Lower leg skin (tissue), 4 donors: ENCODE data around the gene NEO1. TPM values are rescaled to one million over a fixed set of nuclear protein-coding genes. Genes with fewer than 3 reads are reported as not detected.

Experiments
- DNase-seq, 2 donors: peaks; one replicate each; pipeline ENCODE4 v3.0.0-alpha.2; 2019; ENCODE audit warnings: low spot score in 2 of 2
- H3K4me3 ChIP-seq: fragments of 200-600 bp; sonication (generic); 2 replicates; pipeline ENCODE4 v1.5.1; 2017; ENCODE audit warnings: mild to moderate bottlenecking, low read depth; ENCODE audit not compliant: poor library complexity, severe bottlenecking
- CTCF ChIP-seq, 3 donors: fragments of 450-650 bp; IDR thresholded peaks; one replicate each; pipeline ENCODE4 v1.5.1; 2016; ENCODE audit warnings: antibody characterized with exemption in 3 of 3, mild to moderate bottlenecking in 3 of 3, moderate library complexity in 2 of 3
- POLR2A ChIP-seq, 2 donors: fragments of 450-650 bp; IDR thresholded peaks; one replicate each; pipeline ENCODE4 v1.6.1; 2016 to 2017; ENCODE audit warnings: antibody characterized with exemption in 2 of 2, mild to moderate bottlenecking in 1 of 2, moderate library complexity in 1 of 2
- WGBS, 2 donors: methylation state at CpG; one replicate each; pipeline ENCODE4 v1.1.5; 2018; 5-methylcytosine and 5-hydroxymethylcytosine counted together
- intact Hi-C: fragments of 100-400 bp; cut with DNase I; formaldehyde crosslinking; loops from one replicate; pipeline ENCODE4 v1.15.0; 2023; ENCODE audit warnings: low total_unique reads
- total RNA-seq, 4 donors: library from RNA; depleted of rRNA; stranded (reverse); fragments of >200 nt; gene quantifications; one replicate each; pipeline ENCODE4 v1.1.0, GENCODE V29; 2016

Gene NEO1
- total RNA-seq, 4 donors from 2014 or later: 60.0 to 102 (median 80.9) TPM

DNA sequence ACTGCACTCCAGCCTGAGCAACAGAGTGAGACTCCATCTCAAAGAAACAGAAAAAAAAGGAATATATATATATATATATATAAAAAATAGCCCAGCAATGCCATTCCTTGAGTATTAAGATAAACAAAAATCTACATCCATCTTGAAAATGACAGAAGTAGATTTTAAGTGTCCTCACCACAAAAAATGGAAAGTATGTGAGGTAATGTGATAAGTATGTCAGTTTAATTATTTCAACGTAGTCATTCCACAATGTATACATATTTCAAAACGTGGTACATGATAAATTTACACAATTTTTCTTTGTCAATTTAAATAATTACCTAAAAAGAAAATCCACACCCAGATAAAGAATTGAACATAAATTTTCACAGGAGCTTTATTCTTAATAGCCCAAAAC, 261.6 kb downstream of the NEO1 start:
- H3K4me3 ChIP-seq: no peak overlapping the region
- no peak for DNase-seq
- WGBS, 2 donors: 58 to 60% methylated on average over 2 of the region's 2 CpGs
- TF ChIP-seq CTCF (IDR thresholded peaks at IDR 0.05) (no peak), POLR2A (IDR thresholded peaks at IDR 0.05) (no peak)
- intact Hi-C loops: no loop called here

DNA sequence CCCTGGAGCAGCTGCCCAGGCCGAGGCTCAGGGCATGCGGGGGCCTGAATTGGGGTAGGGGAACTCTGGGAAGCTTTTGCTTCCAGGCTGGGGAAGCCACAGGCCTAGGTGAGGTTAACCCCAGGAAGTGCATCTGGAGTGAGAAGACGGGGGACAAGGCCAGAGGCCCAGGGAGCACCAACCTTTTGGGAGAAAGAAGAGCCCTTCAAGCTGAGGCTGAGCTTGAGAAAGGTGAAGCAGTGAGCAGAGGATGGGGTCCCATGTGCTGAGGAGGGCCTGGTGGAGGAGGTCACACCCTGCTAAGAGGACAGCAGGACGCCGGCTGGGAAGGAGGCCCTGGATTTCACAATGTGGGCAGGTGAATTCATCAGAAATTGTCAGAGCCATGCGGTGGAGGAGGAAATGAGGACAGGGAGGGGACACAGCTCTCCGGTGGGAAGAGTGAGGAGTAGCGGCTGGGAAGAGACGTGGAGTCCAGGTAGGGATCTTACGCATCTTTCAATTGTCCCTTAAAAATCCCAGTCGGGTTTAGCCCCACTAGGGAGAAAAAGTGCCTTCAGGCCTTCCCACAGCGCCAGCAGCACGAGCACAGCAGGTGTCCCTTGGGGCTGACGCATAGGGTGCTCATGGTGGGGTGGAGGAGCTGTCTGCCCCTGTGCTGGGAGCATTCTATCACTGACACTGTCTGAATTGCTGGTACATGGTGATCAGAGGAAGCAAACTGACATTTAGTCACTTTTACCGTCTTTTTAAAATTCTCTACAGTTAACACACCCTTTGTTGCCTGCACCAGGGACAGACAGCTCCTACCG, 265.6 kb downstream of the NEO1 start:
- TF ChIP-seq POLR2A (IDR thresholded peaks at IDR 0.05) (no peak), CTCF (IDR thresholded peaks at IDR 0.05) (no peak)
- DNase-seq: peak in 1 of 2 donors; percentile 80
- H3K4me3 ChIP-seq: no peak overlapping the region
- WGBS, 2 donors: 72 to 81% methylated on average over 16 of the region's 16 CpGs
- intact Hi-C loops: no loop called here

GRCh38 chr15:73318463-73319351, 266.4 kb downstream of the NEO1 start:
- TF ChIP-seq CTCF (IDR thresholded peaks at IDR 0.05) (no peak), POLR2A (IDR thresholded peaks at IDR 0.05) (no peak)
- intact Hi-C loops: no loop called here
- 26 to 28% methylated on average over 16 to 20 of the region's 42 CpGs for whole genome bisulfite sequencing, 2 donors
- DNase-seq: peak in 1 of 2 donors; percentile 75
- no peak overlapping the region for H3K4me3 ChIP-seq

DNA sequence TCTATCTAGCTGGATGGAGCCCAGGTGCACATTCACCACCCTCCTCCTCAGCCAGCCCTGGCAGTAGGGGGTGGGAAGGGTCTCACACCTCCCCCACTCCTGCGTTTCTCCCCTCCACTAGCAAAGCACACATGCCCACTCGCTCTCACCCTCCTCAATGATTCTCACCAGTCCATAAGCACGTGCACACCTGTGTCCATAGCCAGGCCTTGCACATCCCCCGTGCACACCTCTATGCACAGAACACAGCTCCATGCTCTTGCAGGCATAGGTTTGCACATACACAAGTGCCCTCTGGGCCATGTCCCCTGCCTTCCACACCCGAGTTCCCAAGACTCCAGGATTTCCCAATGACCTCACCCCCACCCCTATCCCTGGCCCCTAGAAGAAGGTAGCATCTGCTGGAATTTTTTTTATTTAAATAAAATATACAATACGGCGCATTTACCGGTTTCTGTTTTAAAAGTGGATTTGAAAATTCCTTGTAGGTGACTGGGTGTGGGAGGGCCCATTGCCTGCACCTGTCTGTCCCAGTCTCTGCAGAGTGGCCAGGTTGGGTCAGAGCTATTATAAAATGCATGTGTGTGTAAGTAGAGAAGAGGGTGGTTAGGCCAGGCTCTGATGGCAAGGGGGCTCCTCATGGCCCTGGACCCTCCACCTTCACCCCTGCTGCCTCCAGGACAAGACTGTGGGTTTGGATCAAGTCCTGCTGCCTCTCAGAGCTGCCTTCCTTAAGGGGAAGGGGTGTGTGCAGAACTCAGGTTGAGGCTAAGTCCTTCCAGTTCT, 267.4 kb downstream of the NEO1 start:
- no peak for TF ChIP-seq POLR2A (IDR thresholded peaks at IDR 0.05)
- TF ChIP-seq CTCF (IDR thresholded peaks at IDR 0.05): no peak
- intact Hi-C loops: no loop called here
- H3K4me3 ChIP-seq: no peak overlapping the region
- 73 to 75% methylated on average over 8 of the region's 8 CpGs for WGBS, 2 donors
- DNase-seq: no peak

GRCh38 chr15:73320619-73321180, 268.4 kb downstream of the NEO1 start:
- TF ChIP-seq POLR2A (IDR thresholded peaks at IDR 0.05) (no peak), CTCF (IDR thresholded peaks at IDR 0.05) (no peak)
- H3K4me3 ChIP-seq: no peak overlapping the region
- WGBS, 2 donors: 93 to 98% methylated on average over 3 of the region's 3 CpGs
- no peak for DNase-seq
- intact Hi-C loops: no loop called here
